ENCODE results near the gene ZNF805. TPM values are rescaled to one million over a fixed set of nuclear protein-coding genes. Genes with fewer than 3 reads are reported as not detected.

Gene ZNF805
- total and polyA plus RNA-seq, 2 experiments from 2014 or later: 4.8 to 20.2 TPM

DNA sequence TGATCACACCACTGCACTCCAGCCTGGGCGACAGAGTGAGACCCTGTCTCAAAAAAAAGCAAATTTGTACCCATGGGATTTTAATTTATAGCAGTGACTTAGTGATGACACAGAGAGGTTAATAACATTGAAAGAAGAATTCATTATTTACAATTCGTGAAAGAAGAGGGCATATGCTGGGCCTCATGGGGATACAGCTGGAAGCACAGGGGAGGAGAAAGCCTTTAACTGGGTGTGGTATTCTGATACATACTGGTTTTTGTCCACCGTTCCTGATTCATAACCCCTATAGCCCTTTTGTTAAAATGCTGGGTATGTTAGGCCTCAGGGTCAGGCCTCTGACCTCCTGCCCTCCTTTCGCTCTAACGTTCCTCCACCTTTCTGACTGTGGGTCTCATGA is 38.3 kb upstream of the ZNF805 start:
- TF ChIP-seq, protein P1, sequence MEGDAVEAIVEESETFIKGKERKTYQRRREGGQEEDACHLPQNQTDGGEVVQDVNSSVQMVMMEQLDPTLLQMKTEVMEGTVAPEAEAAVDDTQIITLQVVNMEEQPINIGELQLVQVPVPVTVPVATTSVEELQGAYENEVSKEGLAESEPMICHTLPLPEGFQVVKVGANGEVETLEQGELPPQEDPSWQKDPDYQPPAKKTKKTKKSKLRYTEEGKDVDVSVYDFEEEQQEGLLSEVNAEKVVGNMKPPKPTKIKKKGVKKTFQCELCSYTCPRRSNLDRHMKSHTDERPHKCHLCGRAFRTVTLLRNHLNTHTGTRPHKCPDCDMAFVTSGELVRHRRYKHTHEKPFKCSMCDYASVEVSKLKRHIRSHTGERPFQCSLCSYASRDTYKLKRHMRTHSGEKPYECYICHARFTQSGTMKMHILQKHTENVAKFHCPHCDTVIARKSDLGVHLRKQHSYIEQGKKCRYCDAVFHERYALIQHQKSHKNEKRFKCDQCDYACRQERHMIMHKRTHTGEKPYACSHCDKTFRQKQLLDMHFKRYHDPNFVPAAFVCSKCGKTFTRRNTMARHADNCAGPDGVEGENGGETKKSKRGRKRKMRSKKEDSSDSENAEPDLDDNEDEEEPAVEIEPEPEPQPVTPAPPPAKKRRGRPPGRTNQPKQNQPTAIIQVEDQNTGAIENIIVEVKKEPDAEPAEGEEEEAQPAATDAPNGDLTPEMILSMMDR (IDR thresholded peaks at IDR 0.05; ENCODE audit: low read depth, low read length): no peak

DNA sequence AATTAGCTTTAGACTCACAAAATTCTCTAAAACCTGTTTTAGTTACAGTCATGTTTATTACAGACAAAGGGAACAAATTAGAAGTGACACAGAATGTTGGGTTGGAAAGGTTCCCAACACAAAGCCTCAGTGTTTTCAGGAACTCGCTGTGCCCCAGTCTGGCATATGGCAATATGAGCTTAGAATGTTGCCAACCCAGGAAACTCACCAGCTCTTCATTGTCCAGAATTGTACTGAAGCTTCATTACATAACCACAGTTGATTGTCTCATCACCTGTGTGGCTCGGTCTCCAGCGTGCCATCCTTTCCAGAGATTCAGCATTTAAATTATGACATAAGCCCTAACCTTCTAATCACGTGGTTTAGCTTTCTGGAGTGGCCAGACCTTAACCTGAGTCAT is 30.1 kb upstream of the ZNF805 start:
- TF ChIP-seq, protein P1 (IDR thresholded peaks at IDR 0.05; ENCODE audit: low read depth, low read length): no peak
- Histone ChIP-seq H3K9me3 (ENCODE audit: low read depth) (no peaks in the 10 kb centered on the region), H3K36me3 (peaks cover 46% of the 10 kb centered on the region), H3K4me3 (no peak overlapping the region), H3K27me3 (no peaks in the 10 kb centered on the region), H3K27ac (no peak overlapping the region), H3K4me1 (ENCODE audit: low read depth) (no peaks in the 10 kb centered on the region)
- DNase-seq (ENCODE audit: low read depth in 1 of 2, low spot score in 1 of 2): no peak

More for the DNA sequence above, 38.3 kb upstream of the ZNF805 start:
- Histone ChIP-seq H3K4me3 (no peak overlapping the region), H3K9me3 (ENCODE audit: low read depth) (no peaks in the 10 kb centered on the region), H3K27me3 (no peaks in the 10 kb centered on the region), H3K27ac (no peak overlapping the region), H3K36me3 (peaks cover 6% of the 10 kb centered on the region), H3K4me1 (ENCODE audit: low read depth) (no peaks in the 10 kb centered on the region)
- DNase-seq (ENCODE audit: low read depth in 1 of 2, low spot score in 1 of 2): no peak

DNA sequence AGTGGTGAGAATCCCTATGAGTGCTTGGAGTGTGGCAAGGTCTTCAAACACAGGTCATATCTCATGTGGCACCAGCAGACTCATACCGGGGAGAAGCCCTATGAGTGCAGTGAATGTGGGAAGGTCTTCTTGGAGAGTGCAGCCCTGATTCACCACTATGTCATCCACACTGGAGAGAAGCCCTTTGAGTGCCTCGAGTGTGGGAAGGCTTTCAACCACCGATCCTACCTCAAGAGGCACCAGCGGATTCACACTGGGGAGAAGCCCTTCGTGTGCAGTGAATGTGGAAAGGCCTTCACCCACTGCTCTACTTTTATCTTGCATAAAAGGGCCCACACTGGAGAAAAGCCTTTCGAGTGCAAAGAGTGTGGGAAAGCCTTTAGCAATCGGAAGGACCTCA is 28.3 kb upstream of the ZNF805 start:
- peaks cover 40% of the 10 kb centered on the region for H3K36me3 ChIP-seq
- TF ChIP-seq, protein P1 (IDR thresholded peaks at IDR 0.05; ENCODE audit: low read depth, low read length): no peak

DNA sequence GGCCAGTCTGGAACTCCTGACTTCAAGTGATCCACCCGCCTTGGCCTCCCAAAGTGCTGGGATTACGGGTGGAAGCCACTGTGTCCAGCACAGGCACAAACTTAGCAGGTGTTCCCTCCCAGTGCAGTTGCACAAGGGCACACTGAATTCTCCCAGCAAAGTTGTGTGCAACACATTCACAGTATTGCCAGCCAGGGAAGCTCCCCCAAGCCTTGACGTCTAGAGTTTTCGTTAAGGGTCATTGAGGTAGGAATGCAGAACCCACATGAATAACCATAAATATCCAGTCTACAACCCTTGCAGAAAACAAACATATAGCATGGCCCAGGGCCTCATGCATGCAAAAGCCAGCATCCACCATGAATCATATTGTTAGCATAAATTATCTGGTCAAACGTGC is 12.9 kb upstream of the ZNF805 start:
- Histone ChIP-seq H3K4me1 (ENCODE audit: low read depth) (no peaks in the 10 kb centered on the region), H3K9me3 (ENCODE audit: low read depth) (no peaks in the 10 kb centered on the region), H3K36me3 (no peaks in the 10 kb centered on the region), H3K27ac (no peak overlapping the region), H3K27me3 (no peaks in the 10 kb centered on the region), H3K4me3 (no peak overlapping the region)
- no peak for DNase-seq (ENCODE audit: low read depth in 1 of 2, low spot score in 1 of 2)
- TF ChIP-seq, protein P1 (IDR thresholded peaks at IDR 0.05; ENCODE audit: low read depth, low read length): no peak

More for the DNA sequence above, 28.3 kb upstream of the ZNF805 start:
- Histone ChIP-seq H3K27me3 (no peaks in the 10 kb centered on the region), H3K4me3 (no peak overlapping the region), H3K4me1 (ENCODE audit: low read depth) (no peaks in the 10 kb centered on the region), H3K27ac (no peak overlapping the region), H3K9me3 (ENCODE audit: low read depth) (no peaks in the 10 kb centered on the region)
- no peak for DNase-seq (ENCODE audit: low read depth in 1 of 2, low spot score in 1 of 2)

DNA sequence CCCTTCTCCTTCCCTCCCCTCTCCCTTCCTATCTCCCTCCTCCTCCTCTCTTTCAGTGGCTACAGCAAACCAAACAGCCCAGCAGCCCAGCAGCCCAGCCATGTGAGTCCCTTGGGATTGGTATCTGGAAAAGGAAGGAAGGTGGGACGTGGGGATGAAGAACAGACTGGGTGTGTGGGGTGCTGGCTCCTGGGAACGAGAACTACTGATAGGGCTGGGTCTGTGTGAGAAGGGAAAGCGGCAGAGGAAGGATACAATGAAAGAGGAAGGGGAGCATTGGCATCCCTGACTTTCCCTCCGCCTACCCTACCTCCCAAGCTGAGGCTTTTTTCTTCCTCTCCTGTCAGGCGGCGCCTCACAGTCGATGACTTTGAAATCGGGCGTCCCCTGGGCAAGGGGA is 8.7 kb upstream of the ZNF805 start:
- H3K9me3 ChIP-seq (ENCODE audit: low read depth): no peaks in the 10 kb centered on the region
- H3K27ac ChIP-seq: no peak overlapping the region
- DNase-seq (ENCODE audit: low read depth in 1 of 2, low spot score in 1 of 2): no peak
- no peaks in the 10 kb centered on the region for H3K36me3 ChIP-seq
- H3K4me1 ChIP-seq (ENCODE audit: low read depth): no peaks in the 10 kb centered on the region
- H3K27me3 ChIP-seq: no peaks in the 10 kb centered on the region
- H3K4me3 ChIP-seq: no peak overlapping the region
- TF ChIP-seq, protein P1 (IDR thresholded peaks at IDR 0.05; ENCODE audit: low read depth, low read length): no peak

DNA sequence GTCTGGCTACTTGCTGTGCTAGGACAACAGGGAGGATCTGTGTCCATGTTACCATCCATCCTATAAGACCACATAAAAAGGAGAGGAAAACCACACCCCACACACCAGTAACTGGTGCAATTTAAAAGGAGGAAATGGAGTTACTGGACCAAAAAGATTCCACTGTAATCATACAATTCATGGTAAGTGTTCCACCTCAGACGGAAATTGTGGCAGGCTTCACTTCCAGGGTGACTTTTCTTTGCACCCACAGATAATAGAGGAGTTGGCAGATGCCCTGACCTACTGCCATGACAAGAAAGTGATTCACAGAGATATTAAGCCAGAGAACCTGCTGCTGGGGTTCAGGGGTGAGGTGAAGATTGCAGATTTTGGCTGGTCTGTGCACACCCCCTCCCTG is 7.2 kb upstream of the ZNF805 start:
- no peak for DNase-seq (ENCODE audit: low read depth in 1 of 2, low spot score in 1 of 2)
- H3K36me3 ChIP-seq: no peaks in the 10 kb centered on the region
- no peaks in the 10 kb centered on the region for H3K4me1 ChIP-seq (ENCODE audit: low read depth)
- H3K9me3 ChIP-seq (ENCODE audit: low read depth): no peaks in the 10 kb centered on the region
- TF ChIP-seq, protein P1 (IDR thresholded peaks at IDR 0.05; ENCODE audit: low read depth, low read length): no peak
- H3K27me3 ChIP-seq: no peaks in the 10 kb centered on the region
- H3K27ac ChIP-seq: no peak overlapping the region
- no peak overlapping the region for H3K4me3 ChIP-seq
